Hepatocyte (in vitro differentiated cells): Measurements from ENCODE around the gene NOS1AP.
"Not testable (repeated sequence)": the region's sequence is repeated elsewhere in the genome, so short reads cannot be mapped to it uniquely, and the experiment has no call there.

Source experiments
- EZH2 ChIP-seq: fragments of 200-600 bp; sonication (generic); IDR thresholded peaks from 2 replicates; pipeline ENCODE4 v1.6.1; 2016; ENCODE audit warnings: antibody characterized with exemption, mild to moderate bottlenecking, borderline replicate concordance
- EZH2phosphoT487 ChIP-seq: fragments of 200-600 bp; sonication (generic); IDR thresholded peaks from one replicate; pipeline ENCODE4 v1.6.1; 2018; ENCODE audit warnings: antibody characterized with exemption, mild to moderate bottlenecking, low read depth, moderate library complexity; ENCODE audit not compliant: unreplicated experiment, severe bottlenecking
- TF ChIP-seq, protein P1 (sequence below): fragments of 200-600 bp; sonication (generic); IDR thresholded peaks from 2 replicates; pipeline ENCODE4 v1.5.1; 2016; ENCODE audit warnings: antibody characterized with exemption, mild to moderate bottlenecking; ENCODE audit not compliant: poor library complexity

DNA sequence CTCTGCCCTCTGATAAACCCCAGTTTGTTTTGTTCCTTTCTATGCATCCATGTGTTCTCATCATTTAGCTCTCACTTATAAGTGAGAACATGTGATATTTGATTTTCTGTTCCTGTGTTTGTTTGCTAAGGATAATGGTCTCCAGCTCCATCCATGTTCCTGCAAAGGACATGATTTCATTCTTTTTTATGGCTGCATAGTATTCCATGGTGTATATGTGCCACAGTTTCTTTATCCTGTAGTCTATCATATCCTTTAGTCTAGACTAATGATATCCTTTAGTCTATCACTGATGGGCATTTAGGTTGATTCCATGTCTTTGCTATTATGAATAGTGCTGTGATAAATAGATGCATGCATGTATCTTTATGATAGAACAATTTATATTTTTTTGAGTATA is 131.6 kb downstream of the NOS1AP start:
- TF ChIP-seq, protein P1, sequence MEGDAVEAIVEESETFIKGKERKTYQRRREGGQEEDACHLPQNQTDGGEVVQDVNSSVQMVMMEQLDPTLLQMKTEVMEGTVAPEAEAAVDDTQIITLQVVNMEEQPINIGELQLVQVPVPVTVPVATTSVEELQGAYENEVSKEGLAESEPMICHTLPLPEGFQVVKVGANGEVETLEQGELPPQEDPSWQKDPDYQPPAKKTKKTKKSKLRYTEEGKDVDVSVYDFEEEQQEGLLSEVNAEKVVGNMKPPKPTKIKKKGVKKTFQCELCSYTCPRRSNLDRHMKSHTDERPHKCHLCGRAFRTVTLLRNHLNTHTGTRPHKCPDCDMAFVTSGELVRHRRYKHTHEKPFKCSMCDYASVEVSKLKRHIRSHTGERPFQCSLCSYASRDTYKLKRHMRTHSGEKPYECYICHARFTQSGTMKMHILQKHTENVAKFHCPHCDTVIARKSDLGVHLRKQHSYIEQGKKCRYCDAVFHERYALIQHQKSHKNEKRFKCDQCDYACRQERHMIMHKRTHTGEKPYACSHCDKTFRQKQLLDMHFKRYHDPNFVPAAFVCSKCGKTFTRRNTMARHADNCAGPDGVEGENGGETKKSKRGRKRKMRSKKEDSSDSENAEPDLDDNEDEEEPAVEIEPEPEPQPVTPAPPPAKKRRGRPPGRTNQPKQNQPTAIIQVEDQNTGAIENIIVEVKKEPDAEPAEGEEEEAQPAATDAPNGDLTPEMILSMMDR, result not testable (repeated sequence)
- not testable (repeated sequence) for TF ChIP-seq EZH2, EZH2phosphoT487
